ENCODE results near the gene DEXI. TPM values are rescaled to one million over a fixed set of nuclear protein-coding genes. Genes with fewer than 3 reads are reported as not detected.

DEXI gene
- total and polyA plus RNA-seq, 2 of the 13 experiments (the other 11 are each of a cell fraction or from before 2014, with no cell fraction given) = 51.5 to 70.4 TPM

DNA sequence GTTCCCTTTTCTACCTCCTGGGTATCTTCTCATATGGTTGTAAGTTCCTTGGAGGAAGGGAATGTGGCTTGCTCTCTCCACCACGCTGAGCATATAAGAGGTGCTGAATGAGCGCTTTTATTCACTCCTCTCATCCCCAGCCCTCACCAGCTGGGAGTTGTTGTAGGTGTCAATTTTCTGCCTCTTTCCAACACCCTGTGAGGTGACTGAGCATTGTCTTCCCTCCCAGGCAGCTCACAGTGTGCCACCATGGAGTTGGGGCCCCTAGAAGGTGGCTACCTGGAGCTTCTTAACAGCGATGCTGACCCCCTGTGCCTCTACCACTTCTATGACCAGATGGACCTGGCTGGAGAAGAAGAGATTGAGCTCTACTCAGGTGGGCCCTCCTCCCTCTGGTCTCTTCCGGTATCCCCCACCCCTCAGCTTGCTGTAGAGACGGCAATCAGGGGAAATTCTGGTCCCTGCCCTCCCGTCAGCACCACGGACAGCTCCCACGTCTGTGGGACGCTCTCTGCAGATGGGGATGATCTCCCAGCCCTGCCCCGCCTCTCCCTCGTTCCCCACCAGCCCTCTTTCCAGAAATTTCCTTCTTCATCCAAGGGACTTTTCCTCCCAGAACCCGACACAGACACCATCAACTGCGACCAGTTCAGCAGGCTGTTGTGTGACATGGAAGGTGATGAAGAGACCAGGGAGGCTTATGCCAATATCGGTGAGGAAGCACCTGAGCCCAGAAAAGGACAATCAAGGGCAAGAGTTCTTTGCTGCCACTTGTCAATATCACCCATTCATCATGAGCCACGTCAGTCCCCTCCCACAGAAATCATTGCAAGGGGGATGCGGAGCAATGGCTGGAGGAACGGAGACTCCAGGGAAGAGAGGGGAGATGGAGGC is 47.0 kb downstream of the DEXI start (continued):
- TF ChIP-seq TFDP2 (CRISPR knock-in tag; IDR thresholded peaks at IDR 0.05) (0 out of 2 replicates have a peak, but pooled peaks have one; percentile 39), ZNF17 (CRISPR knock-in tag; IDR thresholded peaks at IDR 0.05) (no peak), ZSCAN22 (CRISPR knock-in tag; IDR thresholded peaks at IDR 0.05) (no peak; the same call in 1 of the 2 replicates), HHEX (CRISPR knock-in tag; IDR thresholded peaks at IDR 0.05) (no peak), CHCHD3 (CRISPR knock-in tag; IDR thresholded peaks at IDR 0.05) (peak; percentile 81; the same call in 1 of the 2 replicates), ZNF354B (CRISPR knock-in tag; IDR thresholded peaks at IDR 0.05) (0 out of 2 replicates have a peak, but pooled peaks have one; percentile 4), NONO (IDR thresholded peaks at IDR 0.05) (no peak), NONO (CRISPR knock-in tag; conservative IDR thresholded peaks at IDR 0.05) (0 out of 2 replicates have a peak, but pooled peaks have one; percentile 22), ATF7-NPFF (CRISPR knock-in tag; IDR thresholded peaks at IDR 0.05; ENCODE audit: low read depth) (peak; percentile 66; the same call in 1 of the 2 replicates), HNRNPK (IDR thresholded peaks at IDR 0.05; ENCODE audit: low read depth, low read length, poor library complexity, severe bottlenecking) (no peak)
- TF ChIP-seq, protein P1, sequence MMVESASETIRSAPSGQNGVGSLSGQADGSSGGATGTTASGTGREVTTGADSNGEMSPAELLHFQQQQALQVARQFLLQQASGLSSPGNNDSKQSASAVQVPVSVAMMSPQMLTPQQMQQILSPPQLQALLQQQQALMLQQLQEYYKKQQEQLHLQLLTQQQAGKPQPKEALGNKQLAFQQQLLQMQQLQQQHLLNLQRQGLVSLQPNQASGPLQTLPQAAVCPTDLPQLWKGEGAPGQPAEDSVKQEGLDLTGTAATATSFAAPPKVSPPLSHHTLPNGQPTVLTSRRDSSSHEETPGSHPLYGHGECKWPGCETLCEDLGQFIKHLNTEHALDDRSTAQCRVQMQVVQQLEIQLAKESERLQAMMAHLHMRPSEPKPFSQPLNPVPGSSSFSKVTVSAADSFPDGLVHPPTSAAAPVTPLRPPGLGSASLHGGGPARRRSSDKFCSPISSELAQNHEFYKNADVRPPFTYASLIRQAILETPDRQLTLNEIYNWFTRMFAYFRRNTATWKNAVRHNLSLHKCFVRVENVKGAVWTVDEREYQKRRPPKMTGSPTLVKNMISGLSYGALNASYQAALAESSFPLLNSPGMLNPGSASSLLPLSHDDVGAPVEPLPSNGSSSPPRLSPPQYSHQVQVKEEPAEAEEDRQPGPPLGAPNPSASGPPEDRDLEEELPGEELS (CRISPR knock-in tag; IDR thresholded peaks at IDR 0.05) = peak; percentile 52; the same call in 1 of the 2 replicates
- TF ChIP-seq, protein P2, sequence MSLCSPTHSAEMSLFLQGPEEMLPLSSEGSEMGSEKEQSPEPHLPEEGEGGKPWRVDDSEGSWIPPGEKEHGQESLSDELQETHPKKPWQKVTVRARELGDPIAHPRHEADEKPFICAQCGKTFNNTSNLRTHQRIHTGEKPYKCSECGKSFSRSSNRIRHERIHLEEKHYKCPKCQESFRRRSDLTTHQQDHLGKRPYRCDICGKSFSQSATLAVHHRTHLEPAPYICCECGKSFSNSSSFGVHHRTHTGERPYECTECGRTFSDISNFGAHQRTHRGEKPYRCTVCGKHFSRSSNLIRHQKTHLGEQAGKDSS (CRISPR knock-in tag; IDR thresholded peaks at IDR 0.05; ENCODE audit: borderline replicate concordance, low read depth) = peak; percentile 50; the same call in 1 of the 2 replicates
- TF ChIP-seq, protein P3, sequence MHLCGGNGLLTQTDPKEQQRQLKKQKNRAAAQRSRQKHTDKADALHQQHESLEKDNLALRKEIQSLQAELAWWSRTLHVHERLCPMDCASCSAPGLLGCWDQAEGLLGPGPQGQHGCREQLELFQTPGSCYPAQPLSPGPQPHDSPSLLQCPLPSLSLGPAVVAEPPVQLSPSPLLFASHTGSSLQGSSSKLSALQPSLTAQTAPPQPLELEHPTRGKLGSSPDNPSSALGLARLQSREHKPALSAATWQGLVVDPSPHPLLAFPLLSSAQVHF (CRISPR knock-in tag; IDR thresholded peaks at IDR 0.05) = peak; percentile 92
- TF ChIP-seq, protein P4, sequence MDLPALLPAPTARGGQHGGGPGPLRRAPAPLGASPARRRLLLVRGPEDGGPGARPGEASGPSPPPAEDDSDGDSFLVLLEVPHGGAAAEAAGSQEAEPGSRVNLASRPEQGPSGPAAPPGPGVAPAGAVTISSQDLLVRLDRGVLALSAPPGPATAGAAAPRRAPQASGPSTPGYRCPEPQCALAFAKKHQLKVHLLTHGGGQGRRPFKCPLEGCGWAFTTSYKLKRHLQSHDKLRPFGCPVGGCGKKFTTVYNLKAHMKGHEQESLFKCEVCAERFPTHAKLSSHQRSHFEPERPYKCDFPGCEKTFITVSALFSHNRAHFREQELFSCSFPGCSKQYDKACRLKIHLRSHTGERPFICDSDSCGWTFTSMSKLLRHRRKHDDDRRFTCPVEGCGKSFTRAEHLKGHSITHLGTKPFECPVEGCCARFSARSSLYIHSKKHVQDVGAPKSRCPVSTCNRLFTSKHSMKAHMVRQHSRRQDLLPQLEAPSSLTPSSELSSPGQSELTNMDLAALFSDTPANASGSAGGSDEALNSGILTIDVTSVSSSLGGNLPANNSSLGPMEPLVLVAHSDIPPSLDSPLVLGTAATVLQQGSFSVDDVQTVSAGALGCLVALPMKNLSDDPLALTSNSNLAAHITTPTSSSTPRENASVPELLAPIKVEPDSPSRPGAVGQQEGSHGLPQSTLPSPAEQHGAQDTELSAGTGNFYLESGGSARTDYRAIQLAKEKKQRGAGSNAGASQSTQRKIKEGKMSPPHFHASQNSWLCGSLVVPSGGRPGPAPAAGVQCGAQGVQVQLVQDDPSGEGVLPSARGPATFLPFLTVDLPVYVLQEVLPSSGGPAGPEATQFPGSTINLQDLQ (CRISPR knock-in tag; IDR thresholded peaks at IDR 0.05) = no peak
- TF ChIP-seq, protein P5, sequence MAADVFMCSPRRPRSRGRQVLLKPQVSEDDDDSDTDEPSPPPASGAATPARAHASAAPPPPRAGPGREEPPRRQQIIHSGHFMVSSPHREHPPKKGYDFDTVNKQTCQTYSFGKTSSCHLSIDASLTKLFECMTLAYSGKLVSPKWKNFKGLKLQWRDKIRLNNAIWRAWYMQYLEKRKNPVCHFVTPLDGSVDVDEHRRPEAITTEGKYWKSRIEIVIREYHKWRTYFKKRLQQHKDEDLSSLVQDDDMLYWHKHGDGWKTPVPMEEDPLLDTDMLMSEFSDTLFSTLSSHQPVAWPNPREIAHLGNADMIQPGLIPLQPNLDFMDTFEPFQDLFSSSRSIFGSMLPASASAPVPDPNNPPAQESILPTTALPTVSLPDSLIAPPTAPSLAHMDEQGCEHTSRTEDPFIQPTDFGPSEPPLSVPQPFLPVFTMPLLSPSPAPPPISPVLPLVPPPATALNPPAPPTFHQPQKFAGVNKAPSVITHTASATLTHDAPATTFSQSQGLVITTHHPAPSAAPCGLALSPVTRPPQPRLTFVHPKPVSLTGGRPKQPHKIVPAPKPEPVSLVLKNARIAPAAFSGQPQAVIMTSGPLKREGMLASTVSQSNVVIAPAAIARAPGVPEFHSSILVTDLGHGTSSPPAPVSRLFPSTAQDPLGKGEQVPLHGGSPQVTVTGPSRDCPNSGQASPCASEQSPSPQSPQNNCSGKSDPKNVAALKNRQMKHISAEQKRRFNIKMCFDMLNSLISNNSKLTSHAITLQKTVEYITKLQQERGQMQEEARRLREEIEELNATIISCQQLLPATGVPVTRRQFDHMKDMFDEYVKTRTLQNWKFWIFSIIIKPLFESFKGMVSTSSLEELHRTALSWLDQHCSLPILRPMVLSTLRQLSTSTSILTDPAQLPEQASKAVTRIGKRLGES (CRISPR knock-in tag; IDR thresholded peaks at IDR 0.05; ENCODE audit: borderline replicate concordance) = peak; percentile 85
- TF ChIP-seq, protein P6, sequence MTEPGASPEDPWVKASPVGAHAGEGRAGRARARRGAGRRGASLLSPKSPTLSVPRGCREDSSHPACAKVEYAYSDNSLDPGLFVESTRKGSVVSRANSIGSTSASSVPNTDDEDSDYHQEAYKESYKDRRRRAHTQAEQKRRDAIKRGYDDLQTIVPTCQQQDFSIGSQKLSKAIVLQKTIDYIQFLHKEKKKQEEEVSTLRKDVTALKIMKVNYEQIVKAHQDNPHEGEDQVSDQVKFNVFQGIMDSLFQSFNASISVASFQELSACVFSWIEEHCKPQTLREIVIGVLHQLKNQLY (CRISPR knock-in tag; IDR thresholded peaks at IDR 0.05) = peak; percentile 70
